Stimulated activated CD8-positive, alpha-beta memory T cell treated with anti-CD3 and anti-CD28 coated beads, Interleukin-4, amount 100 ng/mL, for 48 hours (primary cell): ENCODE data around the gene LIF.
A peak's percentile ranks its signal among the peaks of the same experiment; 100 is the strongest.

Experiments
- DNase-seq: peaks from one replicate; pipeline ENCODE4 v3.0.0-alpha.2; 2020

Gene LIF

DNA sequence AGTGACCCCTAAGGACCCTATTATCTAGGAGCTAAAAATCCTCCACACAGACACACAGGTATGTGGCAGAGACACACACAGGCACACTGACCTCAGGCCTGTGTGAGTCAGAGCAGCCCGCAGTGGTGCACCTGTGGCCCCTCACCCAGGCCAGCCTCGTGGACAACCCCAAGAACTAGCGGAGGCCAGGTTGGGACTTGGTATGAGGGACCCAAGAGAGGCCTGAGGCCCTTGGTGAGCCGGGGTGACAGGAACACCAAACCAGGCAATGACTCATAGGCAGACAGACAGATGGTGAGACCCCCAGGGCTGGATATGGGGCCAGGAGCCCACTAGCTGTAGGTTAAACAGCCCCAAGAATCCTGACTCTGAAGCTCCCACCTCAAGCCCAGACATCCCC, 36.8 kb upstream of the LIF start:
- no peak for DNase-seq

DNA sequence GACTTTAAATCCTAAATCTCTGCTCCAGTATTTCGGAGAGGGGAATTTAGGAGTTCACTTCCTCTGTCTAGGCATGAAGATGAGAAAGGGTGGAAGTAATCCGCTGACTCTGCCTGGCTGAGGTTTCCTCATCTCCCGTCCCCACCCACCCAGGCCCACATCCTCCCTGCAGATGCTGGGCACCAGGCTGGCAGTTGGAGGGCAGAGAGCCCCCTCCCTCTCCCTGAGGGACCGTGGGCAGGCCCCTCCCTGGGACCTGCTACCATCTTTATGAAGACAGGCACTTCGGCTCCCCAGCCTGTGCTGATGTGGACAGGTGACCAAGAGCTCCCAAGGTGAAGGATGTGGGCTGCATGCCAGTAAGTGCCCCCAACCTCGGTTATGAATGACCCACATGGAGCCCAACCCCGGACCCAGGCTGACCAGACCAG, 36.1 kb upstream of the LIF start:
- no peak for DNase-seq

DNA sequence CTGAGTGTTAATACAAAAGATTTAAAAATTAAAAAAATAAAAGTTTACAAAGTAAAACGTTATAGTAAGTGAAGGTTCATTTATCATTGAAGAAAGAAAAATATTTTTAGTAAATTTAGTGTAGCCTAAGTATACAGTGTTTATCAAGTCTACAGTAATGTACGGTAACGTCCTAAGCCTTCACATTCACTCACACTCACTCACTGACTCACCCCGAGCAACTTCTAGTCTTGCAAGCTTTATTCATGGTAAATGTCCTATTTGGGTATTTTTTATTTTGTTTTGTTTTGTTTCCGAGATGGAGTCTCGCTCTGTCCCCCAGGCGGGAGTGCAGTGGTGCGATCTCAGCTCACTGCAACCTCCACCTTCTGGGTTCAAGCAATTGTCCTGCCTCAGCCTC, 33.9 kb upstream of the LIF start:
- DNase-seq = no peak

DNA sequence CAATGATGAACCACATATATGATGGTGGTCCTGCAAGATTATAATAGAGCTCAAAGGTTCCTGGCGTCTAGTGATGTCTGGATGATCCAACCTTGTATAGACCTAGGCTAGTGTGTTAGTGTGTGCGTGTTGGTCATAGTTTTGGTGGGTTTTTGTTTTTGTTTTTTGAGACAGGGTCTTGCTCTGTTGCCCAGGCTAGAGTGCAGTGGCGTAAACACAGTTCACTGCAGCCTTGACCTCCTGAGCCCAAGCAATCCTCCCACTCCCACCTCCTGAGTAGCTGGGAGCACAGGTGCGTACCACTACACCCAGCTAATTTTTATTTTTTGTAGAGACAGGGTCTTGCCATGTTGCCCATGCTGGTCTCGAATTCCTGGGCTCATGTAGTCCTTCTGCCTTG, 33.4 kb upstream of the LIF start:
- DNase-seq = no peak

DNA sequence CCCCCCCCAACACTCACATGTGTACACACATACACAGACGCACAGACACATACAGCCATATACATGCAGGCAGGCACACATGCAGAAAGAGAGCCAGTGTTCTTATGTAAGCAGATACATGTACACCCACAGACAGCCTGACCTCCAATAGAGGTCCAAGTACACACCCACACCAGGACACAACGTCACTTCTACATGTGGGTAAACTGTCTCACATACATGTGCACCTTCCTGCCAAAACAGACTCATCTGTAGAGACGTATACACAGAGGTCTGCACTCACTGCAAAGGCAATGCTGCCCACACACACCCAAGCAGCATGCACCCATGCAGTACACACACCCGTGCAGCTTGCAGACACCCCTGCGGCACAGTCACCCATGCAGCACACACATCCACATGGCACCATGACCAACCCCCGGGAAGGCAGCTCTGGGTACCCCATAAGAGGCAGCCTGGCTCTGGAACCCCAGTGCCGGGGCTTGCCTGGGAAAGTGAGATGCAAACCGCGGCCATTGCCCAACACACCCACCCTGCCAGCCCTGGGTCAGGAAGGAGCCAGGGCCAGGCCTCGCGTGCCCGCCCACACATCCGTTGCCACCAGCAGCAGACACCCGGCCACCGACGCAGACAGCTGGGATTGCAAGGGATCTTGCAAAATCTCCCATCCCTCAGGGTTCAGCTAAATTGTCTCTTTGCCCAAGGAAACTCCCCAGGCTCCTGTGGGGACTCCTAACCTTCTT, 32.7 kb upstream of the LIF start:
- no peak for DNase-seq

DNA sequence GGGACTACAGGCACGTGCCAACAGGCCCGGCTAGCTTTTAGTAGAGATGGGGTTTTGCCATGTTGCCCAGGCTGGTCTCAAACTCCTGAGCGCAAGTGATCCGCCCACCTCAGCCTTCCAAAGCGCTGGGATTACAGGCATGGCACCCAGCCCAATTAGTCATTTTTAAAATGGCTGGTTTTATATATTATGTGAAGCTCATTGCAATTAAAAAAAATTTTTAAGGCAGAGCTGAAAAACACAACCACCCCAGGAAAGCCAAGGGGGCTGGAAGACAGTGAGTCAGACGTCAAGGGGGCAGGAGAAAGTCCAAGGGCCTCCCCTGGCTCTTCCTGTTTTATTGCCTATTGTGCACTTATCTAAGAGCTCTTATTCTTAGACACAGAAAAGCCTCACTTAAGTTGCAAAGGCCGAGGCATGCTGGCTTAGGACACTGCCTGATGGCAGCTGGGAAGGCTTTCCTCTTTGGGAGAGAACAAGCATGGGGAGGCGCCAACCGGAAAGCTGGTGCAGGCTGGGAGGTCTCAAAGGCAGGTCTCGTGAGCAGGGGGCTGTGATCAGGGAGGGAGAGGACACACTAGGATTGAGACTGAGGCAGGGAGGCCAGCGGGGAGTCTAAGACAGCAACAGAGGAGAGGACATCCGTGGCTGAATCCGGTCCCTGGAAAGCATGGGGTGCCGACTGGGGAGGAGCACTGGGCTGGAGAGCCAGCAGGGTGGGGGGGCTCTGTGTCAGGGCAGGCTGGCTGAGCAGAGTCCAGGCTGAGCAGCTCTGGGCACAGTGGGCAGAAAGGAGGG, 31.2 kb upstream of the LIF start:
- no peak for DNase-seq

DNA sequence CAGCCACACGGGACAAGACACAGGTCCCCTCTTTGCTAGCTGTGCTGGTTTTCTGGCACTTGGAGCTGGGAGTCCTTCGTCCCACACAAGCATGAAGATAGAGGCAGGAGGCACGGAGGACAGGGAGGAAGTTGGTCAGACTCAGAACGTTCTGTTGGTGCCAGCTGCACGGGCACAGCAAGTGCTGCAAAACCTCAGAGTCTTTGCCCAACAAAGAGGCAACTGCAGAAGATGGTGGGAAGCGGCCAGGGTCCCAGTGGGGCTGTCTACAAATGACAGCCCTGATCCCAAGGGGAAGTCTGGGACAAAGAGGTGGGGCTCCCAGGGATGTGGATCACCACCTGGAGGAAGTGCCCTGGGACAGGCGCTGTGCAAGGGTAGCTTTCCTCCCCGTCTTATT, 29.5 kb upstream of the LIF start:
- DNase-seq = no peak

DNA sequence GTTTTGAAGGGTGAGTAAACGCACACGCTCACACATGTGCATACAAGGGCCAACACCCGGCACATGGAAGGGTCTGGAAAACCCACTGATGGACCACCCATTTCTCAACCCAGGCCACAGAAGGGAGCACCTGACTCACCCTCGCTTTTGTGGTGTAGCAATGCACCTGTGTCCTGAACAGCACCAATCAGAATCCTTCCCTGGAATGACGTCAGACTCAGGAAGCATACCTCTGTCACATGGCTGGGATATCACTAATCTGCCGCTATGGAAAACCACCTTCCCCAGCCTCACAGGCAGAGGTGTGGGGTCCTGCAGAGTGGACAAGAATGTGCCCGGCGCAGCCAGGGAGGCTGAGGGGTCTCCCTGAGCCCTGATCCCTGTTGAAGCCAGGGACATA, 29.1 kb upstream of the LIF start:
- peak; percentile 40 for DNase-seq

DNA sequence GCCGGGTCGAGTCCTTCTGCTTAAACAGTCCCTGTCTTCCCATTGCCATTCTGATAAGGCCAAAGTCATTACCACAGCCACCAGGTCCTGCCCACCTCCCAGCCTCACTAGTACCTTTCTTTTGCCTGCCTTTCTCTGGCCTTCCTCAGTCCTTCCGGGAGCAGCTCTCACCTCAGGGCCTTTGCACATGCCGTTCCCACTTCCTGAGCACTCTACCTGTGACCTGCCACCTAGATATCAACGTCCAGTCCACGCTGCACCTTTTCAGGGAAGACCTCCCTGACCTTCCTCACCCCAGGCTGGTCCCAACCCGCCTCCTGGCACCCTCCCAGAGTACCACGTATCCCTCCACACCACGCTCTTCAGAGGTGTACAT, 27.9 kb upstream of the LIF start:
- DNase-seq = no peak

DNA sequence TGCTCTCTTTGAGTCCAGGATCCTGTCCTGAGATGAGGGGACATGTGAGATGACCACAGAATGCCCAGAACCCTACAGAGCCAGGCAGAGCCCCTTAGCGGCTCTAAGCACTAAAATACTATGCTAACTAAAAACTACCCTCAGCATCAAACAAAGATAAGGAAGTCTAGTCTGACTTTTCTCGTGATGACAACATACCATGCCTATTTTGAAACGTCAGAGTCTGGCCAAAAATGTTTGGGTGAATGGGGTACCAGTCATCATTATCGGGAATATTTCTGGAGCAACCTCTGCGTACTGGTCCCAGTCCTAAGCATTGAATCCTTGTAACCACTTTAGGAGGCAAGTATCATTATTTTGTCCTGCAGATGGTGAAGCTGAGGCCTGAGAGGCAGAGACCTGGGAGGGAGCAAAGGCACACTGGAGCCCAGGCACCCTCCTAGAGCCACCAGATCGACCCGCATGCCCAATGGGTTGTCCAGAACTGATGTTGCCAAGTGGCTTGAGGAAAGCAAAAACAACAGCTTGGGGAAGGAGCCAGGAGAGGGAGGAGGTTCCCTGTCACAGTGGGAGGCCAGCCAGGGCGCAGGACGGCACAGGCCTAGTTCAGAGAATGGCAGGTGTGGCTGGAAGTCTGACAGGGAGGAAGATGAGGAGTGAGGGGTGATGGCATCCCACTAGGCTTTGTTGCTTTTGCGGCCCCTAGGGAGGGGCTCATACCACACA, 27.3 kb upstream of the LIF start:
- DNase-seq = no peak

DNA sequence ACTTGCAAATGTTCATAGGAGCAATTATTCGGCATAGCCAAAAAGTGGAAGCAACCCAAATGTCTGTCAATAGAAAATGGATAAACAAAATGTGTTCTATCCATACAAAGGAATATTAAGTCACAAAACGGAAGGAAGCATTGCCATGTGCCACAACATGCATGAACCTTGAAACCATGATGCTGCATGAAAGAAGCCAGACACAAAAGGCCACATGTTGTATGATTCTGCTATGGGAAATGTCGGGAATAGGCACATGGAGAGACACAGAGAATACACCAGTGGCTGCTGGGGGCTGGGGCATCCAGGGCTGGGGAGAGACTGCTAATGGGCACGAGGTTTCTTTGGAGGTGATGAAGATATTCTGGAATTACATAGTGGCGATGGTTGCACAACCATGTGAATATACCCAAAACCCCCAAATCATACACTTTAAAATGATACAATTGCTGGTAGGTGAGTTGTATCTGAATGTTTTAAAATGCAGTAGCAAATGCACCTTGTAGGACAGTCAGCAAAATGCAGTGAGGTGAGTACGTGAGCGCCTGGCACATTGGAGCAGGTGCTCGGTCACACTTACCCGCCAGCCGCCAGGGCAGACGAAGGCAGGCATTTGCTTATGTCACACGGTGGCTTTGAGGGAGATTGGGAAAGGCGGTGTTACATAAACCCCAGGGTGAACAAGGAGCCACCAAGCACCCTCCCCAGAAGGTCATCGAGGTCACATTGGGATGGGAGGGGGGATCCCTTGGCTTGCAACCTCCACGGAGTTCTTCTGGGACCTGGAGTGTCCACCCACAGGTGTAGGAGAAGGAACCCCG, 26.4 kb upstream of the LIF start:
- DNase-seq = no peak

DNA sequence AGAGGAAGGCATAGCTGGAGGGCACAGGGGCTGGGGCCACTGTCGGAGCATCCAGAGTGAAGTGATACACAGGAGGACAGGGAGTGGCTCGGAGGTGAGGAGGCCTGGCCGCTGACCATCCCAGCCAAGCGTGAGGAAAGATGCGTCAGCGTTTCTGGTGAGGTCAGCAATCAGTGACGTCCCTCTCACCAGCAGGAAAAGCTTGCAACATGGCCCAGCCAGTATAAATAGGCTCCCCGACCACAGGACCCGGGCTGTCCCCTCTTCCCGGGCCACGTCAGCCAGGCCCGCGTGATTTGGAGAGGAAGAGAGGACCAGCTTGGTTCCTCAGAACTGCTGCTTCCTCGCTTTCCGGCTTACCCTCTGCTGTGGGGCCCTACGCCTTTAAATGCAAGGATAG, 24.3 kb upstream of the LIF start:
- DNase-seq = no peak

DNA sequence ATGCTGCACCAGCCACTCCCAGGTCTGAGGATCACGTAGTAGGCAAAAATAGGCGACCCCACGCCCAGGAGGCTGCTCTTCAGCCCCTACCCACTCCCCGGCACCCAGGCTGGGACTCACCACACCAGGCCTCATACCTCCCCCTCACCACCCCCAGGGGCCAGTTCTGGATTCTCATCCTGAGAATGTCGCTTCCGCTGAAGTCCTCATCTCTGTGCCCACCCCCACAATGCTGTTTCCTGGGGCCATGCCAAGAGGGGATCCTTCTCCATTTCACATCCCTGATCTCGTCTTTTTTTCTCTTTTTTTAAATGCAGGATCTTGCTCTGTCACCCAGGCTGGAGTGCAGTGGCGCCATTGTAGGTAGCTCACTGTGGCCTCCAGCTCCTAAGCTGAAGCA, 21.8 kb upstream of the LIF start:
- DNase-seq = no peak

DNA sequence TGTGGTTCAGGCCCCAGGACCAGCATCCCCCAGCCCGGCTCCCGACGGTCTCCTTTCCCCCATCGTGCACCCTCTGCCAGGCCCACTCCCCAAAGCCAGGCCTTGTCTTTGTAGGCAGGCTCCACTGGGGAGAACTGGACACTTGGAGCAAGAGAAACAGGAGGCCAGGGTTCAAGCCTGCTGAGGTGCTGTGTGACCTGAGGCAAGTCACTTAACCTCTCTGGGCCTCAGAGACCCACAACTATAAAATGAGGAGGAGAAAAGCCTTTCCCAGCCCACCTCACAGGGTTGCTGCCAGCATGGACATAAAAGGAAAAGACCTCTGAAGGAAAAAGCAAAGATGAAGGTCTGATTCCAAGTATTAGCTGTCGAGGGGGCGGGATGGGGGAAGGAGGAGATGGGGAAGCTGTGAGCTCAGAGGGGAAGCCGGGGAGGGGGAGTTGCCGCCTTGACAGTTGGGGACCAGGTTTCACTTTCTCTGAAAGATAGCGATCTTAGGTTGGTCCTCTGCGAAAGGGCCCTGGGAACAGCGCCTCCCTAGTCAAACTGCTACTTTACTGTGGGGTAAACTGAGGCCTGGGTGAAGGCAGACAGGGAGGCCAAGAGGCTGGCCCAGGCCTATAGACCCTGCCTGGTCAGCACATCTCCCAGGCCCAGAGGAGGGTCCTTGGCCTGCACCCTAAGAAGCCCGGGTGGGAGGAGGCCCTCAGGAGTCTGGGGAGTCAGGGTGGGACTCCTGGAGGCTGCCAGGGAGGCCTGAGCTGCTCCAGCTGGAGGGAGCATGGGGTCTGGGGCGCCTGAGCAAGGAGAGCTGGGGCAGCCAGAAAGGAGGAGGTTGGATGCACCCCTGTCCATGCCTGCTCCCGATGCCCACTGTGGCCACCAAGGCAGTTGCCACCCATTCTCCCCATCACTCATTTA, 21.1 kb upstream of the LIF start:
- peak; percentile 70 for DNase-seq

DNA sequence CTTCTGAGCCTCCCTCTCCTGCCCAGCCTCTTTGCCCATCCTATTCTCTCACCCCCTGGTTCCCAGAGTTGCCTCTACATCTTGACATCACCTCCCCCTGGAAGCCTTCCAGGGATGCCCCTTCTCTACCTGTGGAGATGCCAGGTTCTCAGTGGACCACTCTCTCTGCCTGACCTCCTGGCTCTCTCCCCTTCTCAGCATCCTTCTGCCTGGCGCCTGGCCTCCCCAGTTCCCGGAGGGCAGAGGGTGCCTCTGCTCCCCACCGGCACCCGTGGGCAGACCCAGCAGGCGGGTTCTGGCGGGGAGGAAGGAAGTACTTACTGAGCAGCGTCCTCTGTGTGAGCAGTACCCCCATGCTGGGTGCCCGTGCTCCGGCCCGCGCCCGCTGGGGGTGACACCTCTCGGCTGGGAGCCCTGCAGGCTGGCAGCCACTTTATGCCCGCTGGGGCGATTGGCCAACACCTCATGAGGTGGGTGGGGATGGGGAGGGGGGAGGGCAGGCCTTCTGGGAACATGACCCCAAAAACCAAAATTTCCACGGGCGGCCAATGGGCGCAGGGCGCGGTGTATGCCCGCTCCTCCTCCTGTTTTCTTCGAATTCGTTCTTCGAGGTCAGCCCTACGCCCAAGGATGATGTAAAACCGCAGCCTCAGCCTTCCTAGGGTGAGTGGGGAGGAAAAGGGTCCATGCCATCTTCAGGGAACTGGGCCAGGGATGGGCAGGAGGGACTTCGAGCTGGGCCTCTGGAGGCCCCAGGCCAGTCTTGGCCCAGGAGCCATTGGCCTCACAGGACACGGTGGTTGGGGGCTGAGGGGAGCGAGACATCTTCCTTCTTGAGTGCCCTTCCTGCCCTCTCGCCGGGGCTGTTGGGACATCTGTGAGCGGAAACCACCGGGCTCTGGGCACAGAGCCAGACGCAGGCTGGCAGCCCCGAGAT, 20.2 kb upstream of the LIF start, which contains the start of gene OSM:
Gene OSM, minus strand, starts transcription at position 407 of the 937 bp plus-strand sequence. Its CDS starts 52 bp downstream, at position 355.
- DNase-seq = peak; percentile 88

DNA sequence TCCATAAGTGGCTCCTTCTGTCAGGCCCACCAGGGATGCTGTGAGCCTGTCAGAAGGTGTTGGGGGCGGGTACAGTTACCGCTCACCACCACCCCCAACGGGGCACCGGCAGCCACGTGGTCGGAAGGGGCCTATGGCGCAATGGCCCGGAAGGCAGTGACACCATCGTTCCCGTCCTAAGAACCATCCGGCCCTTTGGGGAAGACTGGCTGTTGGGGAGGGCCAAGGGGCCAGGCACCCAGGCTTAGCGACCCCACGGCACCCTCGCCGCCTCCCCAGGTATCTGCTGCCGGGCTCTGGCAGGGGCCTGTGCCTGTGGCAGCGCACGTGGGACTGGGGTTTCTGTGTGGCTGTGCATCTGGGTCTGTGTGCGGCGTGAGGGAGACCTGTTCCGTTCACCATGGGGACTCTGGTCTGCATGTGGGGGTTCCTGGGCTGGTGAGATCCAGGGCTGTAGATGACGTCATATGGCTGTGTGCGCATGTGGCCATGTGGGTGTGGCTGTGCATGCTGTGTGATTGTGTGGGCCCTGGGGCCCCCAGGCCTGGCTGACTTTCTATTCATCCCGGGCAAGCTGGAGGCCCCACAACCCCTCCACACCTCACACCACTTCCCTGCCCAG, 19.4 kb upstream of the LIF start:
- peak; percentile 90 for DNase-seq

DNA sequence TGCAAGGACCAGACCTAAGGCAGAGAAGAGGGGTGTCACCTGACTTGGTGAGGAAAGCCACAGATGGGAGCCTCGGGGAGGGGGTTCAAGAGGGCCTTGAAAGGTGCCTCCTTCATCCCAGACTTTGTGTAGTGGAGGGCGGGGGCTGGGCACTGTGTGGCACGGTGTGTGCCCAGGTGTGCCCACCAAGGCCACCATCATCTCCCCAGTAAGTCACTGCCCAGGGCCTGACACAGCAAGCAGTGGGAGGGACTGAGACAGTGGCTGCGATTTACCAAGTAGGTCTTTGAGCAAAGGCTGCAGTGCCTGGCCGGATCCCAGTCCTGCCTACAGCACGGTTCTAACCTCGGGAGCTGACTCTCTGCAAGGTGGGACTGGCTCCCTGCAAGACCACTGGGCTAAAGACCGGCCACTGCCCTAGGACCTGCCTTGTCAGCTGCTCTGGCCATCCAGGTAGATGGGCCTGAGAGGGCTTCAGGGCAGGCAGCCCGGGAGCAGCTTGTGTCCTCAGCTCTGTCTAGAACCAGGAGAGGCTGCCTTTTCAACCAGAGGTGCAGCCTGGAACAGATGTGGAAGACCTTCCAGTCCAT, 18.7 kb upstream of the LIF start:
- no peak for DNase-seq

DNA sequence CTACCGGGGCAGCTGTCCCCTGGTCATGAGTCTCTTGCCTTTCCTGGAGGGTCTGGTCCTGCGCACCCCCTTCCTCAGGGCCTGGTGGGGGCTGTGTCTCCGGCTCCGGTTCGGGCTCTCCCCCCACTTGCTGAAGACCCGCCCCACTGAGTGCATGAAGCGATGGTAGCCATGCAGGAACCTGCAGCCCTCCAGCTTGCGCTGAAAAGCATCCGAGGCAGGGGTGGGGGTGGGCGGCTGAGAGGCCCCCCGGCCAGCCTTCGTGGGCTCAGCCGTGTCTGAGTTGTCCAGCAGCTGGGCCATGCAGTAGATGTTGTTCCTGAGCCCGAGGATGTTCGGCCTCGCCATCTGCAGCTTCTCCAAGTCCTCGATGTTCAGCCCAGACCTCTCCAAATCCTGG, 17.3 kb upstream of the LIF start:
- no peak for DNase-seq

DNA sequence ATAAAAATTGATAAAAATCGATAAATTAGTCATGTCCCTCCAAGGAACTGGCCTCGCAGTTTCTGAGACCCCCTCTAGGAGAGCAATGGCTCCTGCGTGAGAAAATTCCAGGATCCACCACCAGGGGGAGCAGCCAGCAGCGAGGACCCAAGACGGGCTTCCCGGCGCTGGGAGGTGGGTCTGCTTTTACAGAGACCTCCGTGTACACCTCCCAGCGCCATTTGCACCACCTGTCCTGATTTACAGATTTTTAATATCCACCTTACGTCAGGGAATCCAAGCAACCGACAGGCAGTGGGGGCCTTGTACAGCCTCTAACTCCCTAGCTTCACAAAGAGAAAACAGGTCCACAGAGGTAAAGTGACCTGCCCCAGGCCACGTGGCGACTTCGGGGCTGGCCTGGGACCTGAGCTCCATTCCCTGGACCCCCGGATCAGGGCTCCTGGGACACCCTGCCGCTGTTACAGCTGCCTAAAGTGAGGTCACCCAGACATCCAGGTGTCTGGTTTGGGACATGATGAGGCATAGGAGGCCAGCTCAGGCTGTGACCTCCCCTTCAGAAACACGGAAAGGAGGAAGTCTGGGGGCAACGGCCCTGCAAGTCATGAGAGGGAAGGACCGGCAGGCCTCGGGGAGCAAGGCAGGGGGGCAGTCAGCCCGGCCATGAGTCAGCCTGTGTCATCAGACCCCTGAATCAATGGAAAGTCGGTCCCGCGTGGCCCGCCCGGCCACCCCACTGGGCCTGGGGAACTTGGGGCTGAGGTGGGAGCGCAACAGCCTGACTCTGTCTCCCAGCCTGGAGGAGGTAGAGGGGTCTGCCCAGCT, 16.6 kb upstream of the LIF start:
- peak; percentile 95 for DNase-seq
